ENCODE results near the gene UCKL1.
A peak's percentile ranks its signal among the peaks of the same experiment; 100 is the strongest.
"Not testable (repeated sequence)": the region's sequence is repeated elsewhere in the genome, so short reads cannot be mapped to it uniquely, and the experiment has no call there.

Gene UCKL1

GRCh38 chr20:63942969-63943807 lies 13.0 kb downstream of the UCKL1 start:
- no peak for DNase-seq

GRCh38 chr20:63942250-63942951 lies 13.8 kb downstream of the UCKL1 start:
- peak; percentile 40 for DNase-seq

DNA sequence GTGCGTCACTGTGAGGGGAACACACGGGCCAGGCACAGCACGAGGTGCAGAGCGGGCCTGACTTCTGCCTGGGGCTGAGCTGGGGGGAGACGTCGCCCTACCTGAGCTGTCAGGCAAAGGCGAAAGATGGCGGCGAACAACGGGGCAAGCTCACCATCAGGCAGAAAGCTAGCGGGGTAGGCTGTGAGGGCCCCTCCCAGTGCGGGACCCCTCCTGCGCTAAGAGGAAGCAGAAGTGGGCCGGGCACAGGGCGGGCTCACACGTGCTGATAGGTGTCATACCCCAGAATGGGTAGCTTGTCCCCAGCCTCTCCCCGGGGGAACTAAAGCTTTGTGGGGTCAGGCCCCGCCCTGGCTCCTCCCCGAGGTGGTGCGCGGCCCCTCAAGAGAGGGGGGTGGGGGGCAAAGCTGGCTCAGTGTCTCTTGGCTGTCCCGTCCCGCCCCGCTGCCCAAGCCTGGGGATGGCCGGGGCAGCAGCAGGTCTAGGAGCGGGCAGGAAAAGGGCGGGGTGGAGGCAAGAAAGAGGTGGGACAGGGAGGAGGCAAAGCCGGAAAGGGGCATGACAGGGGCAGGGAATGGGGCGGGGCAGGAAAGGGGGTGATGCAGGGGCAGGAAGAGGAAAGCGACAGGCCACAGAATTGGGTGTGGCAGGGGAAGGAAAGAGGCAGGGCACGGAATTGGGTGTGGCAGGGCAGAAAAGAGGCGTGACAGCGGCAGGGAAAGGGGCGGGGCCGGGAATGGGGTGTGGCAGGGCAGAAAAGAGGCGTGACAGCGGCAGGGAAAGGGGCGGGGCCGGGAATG lies 14.7 kb downstream of the UCKL1 start:
- DNase-seq, result peak; percentile 66

DNA sequence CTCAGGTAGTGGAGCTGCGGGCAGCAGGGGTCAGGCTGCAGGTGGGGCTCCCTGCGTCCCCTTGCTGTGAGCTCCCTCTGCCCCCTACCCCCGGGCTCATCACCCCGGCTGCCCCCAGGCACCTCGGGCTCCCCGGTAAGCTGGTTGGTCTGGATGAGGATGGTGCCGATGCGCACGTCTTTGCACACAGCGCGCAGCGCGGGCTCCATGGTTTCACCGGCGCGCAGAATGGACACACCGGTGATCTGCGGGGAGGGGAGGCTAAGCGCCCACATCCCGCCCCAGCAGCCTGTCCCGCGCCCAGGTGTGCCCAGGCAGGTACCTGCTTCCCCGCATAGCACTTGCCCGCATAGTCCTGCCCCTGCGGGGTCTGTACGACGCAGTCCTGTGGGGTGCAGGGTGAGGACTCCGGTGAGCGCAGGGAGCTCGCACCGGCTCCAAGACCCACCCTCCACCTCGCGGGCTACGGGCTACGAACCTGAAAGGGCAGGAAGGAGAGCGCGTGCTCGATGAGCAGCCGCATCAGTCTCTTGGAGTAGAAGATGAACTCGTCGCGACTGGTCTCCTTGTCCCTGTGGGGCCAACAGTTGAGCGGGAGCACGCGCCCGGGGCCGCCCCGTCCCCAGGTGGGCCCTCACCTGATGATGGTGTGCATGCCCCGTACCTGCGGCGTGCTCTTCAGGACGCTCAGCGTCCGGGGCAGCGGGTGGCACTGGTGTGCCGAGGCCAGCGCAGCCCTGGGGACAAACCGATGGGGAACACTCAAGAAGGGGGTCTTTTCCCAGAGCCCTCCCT lies 15.5 kb downstream of the UCKL1 start:
- no peak for DNase-seq

- DNase-seq, result no peak
These were observed 16.1 kb downstream of the UCKL1 start for GRCh38 chr20:63940071-63940471.

DNA sequence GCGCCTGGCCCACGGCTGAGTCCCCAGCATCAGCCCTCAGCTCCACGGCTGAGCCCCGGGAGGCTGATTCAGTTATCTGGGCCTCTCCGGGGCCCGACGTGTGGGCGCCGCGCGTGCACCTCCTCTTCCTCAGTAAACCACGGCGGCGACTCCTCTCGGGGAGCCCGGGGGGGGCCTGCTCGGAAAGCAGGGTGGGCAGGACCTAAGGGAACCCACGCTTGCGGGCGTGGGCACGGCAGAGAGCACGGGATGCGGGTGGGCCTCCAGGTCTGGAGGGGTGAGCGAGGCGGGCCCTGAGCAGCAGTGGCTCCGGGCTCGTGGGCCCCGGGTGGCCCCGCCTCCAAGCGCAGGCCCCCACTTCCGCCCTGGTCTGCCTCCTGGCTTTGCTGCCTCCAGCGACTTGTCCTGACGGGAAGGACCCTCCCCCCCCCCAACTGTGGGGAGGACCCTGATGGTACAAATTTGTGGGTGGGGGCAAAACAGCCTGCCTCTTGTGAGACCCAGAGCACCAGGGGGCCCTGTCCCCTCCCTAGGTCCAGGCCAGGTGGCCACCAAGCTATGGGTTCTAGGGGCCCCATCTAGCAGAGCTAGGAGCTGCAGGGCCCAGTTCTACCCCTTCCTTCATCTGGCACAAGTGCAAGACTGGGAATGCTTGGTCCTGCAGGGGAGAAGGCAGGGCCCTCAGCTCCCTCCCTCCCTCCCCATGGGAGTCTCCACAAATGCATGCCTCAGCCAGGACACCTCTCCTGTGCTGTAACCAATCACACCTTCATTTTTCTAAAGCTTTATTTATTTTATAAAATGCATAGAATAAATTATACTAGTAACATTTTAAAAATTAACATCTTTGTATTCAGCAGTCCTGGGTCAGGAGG lies 16.9 kb downstream of the UCKL1 start:
- no peak for DNase-seq

DNA sequence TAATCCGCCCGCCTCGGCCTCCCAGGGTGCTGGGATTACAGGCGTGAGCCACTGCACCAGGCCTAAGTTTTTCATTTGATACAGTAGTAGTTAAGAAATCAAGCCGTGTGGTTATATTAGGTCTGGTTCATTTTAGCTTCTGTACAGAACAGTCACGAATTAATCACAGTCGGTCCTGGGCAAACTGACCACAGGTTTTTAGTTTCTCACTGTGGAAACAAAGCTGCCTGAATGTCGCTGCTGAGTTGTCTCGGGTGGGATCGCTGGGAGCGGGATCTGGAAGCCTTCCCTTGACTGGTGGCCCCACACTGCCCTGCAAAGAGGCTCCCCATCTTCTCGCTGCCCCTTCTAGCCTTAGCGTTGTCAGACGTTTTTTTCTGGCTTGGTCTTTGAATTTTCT lies 18.6 kb downstream of the UCKL1 start:
- no peak for DNase-seq

- no peak for DNase-seq
These were observed 20.8 kb downstream of the UCKL1 start for GRCh38 chr20:63935447-63935846.

GRCh38 chr20:63934271-63935068 lies 21.7 kb downstream of the UCKL1 start:
- no peak for DNase-seq

DNA sequence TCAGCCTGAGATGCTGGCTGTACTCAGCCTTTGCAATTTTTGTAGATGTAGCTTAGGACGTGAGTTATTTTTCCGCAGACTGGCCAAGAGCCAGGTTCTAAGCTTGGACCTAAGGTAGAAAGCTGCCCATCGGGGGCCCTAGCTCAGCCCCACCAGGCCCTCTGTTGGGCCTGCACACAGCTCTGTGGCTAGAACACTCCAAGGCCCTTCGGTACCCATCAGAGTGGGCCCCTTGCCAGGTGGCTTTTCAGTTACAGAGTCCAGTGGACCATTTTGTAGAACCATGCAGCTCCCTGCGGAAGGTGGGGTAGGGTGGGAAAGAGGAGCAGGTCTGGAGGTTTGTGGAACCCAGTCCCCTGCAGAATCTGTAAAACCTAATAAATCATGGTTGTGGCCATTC lies 22.6 kb downstream of the UCKL1 start:
- no peak for DNase-seq

DNA sequence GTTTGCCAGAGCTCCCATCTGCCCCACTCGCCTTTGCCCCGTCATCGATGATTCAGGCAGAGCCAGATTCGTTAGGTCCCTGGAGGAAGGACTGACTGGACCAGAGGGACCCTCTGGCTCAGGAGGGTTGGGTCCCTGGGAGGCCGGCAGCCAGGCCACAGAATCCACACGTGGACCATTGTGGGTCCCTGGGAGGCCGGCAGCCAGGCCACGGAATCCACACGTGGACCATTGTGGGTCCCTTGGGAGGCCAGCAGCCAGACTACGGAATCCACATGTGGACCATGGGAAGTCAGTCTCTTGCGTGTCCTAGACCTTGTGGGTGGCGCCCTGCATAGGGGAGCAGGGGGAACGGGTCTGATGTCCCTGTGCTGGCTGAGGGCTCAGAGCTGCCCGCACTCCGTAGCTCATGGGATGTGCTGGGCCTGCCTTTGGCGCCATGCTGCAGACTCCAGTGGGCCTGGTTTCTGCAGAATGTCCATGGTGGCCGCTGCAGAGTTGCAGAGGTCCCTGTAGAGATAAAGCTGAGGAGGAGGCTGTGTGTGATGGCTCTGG lies 23.5 kb downstream of the UCKL1 start:
- DNase-seq, result no peak

GRCh38 chr20:63931735-63932134 lies 24.5 kb downstream of the UCKL1 start:
- no peak for DNase-seq

- DNase-seq, result no peak
These were observed 25.2 kb downstream of the UCKL1 start for GRCh38 chr20:63930971-63931553.

DNA sequence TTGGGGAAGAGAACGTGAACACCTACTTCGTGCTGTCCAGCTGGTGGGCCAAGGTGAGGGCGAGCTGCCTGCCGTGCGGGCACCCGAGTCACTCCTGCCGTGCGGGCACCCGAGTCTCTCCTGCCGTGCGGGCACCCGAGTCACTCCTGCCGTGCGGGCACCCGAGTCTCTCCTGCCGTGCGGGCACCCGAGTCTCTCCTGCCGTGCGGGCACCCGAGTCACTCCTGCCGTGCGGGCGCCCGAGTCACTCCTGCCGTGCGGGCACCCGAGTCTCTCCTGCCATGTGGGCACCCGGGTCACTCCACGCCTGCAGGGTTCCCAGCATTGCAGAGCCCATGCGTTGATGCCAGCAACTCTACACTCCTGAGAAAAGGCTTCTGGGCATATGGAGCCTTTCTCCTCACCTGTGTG lies 26.7 kb downstream of the UCKL1 start:
- DNase-seq, result not testable (repeated sequence)

DNA sequence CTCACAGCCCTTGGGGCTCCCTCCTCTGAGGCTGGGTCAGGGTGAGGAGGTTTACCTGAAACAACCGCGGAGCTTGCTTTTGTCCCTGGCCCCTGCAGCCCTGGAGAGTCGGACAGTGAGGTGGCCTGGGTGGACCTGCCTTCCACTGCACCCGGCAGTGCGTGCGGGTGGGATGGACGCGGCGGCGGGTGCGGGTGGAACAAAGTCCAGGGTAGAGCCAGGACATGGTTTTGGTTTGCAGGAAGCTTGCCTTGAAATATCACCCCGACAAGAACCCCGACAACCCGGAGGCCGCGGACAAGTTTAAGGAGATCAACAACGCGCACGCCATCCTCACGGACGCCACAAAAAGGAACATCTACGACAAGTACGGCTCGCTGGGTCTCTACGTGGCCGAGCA lies 27.1 kb downstream of the UCKL1 start:
- no peak for DNase-seq

- no peak for DNase-seq
These were observed 29.9 kb downstream of the UCKL1 start for GRCh38 chr20:63926298-63926697.

- no peak for DNase-seq
These were observed 32.0 kb downstream of the UCKL1 start for GRCh38 chr20:63924241-63924640.

- no peak for DNase-seq
These were observed 32.6 kb downstream of the UCKL1 start for GRCh38 chr20:63923651-63924050.

DNA sequence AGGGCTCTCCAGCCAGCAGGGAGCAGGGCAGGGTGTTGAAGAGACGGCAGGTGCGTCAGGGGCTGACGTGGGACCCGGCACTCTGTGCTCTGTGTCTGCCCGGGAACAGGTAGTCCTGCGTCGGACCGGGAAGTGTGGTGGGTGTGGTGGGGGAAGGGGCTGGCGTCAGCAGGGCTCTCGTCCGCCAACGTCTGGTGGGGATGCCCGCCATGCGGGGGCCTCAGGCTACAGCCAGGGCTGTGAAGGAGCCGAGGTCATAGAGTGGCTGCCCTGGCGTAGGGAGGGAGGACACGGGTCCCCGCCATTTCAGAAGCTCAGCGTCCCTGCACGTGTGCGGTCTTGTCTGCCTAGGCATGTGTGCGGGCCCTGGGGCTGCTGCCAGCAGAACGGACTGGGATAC lies 36.0 kb downstream of the UCKL1 start:
- DNase-seq, result no peak

- DNase-seq, result no peak
These were observed 37.1 kb downstream of the UCKL1 start for GRCh38 chr20:63919130-63919529.
